ENCODE results near the gene B3GAT2. TPM values are rescaled to one million over a fixed set of nuclear protein-coding genes. Genes with fewer than 3 reads are reported as not detected.
A peak's percentile ranks its signal among the peaks of the same experiment; 100 is the strongest.

Gene B3GAT2
- total RNA-seq, 1 experiment from 2014 or later, result 0.05 TPM

DNA sequence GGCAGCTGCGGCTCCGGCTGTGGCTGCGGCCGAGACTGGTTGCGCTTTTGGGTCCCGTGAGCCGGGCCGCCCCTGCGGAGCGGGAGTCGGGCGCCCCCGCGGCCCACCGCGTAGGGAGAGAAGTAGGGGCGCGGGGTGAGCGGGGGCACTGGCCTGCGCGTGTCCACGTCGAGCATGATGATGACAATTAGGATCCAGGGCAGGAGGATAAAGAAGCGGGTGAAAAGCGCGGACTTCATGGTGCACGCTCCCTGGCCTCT lies 739 bp downstream of the B3GAT2 start:
- peak; percentile 21 for ATAC-seq
- intact Hi-C loops (cut with micrococcal nuclease; ENCODE audit: unreplicated experiment), result loop anchor here (5.0 kb wide), 1 partner anchor 734 kb away; no protein-coding TSS in a partner anchor
- BruUV-seq (replicated peaks), result no TSS peak

DNA sequence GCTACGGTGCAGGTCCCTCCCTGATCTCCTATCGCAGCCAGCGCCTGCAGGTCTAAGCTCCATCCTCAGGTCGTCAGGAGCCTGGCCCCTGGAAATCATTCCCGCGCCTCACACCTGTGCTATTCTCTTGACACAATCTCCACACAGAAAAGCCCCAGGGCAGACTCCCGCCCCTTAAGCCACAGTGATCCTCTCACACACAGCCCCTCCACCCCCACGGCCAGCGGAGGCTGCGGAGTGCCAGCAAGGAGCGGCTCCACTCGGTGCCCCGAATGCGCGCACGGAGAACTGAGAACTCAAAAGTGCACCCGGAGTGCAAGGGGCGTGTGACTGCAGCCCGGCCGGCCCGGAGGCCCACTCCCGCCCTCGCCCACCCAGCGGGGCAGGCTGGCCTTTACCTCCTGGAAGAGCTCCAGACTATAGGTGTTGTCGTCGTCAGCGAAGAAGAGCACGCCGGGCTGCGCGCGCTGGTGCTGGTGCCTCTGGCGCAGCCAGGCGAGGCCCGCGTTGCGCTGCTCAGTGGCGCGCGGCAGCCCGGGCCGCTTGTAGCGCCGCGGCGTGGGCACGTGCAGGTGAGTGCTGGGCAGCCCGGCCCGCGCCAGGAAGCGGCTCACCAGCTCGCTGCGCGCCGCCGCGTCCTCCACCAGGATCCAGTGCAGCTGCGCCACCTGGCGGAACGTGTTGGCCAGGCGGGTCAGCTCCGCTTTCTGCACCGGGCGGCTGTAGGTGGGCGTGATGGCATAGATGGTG lies 1.2 kb downstream of the B3GAT2 start:
- TF ChIP-seq, protein P1, sequence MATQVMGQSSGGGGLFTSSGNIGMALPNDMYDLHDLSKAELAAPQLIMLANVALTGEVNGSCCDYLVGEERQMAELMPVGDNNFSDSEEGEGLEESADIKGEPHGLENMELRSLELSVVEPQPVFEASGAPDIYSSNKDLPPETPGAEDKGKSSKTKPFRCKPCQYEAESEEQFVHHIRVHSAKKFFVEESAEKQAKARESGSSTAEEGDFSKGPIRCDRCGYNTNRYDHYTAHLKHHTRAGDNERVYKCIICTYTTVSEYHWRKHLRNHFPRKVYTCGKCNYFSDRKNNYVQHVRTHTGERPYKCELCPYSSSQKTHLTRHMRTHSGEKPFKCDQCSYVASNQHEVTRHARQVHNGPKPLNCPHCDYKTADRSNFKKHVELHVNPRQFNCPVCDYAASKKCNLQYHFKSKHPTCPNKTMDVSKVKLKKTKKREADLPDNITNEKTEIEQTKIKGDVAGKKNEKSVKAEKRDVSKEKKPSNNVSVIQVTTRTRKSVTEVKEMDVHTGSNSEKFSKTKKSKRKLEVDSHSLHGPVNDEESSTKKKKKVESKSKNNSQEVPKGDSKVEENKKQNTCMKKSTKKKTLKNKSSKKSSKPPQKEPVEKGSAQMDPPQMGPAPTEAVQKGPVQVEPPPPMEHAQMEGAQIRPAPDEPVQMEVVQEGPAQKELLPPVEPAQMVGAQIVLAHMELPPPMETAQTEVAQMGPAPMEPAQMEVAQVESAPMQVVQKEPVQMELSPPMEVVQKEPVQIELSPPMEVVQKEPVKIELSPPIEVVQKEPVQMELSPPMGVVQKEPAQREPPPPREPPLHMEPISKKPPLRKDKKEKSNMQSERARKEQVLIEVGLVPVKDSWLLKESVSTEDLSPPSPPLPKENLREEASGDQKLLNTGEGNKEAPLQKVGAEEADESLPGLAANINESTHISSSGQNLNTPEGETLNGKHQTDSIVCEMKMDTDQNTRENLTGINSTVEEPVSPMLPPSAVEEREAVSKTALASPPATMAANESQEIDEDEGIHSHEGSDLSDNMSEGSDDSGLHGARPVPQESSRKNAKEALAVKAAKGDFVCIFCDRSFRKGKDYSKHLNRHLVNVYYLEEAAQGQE (IDR thresholded peaks at IDR 0.05; ENCODE audit: insufficient read depth in 1 of 2, low read depth in 2 of 2, low read length in 1 of 2), result peak in 1 of 2 experiments; percentile 56; a peak in 1 of 4 replicates
- TF ChIP-seq, protein P2, sequence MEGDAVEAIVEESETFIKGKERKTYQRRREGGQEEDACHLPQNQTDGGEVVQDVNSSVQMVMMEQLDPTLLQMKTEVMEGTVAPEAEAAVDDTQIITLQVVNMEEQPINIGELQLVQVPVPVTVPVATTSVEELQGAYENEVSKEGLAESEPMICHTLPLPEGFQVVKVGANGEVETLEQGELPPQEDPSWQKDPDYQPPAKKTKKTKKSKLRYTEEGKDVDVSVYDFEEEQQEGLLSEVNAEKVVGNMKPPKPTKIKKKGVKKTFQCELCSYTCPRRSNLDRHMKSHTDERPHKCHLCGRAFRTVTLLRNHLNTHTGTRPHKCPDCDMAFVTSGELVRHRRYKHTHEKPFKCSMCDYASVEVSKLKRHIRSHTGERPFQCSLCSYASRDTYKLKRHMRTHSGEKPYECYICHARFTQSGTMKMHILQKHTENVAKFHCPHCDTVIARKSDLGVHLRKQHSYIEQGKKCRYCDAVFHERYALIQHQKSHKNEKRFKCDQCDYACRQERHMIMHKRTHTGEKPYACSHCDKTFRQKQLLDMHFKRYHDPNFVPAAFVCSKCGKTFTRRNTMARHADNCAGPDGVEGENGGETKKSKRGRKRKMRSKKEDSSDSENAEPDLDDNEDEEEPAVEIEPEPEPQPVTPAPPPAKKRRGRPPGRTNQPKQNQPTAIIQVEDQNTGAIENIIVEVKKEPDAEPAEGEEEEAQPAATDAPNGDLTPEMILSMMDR (IDR thresholded peaks at IDR 0.05), result peak; percentile 99
- no peak for TF ChIP-seq TCF7L2 (IDR thresholded peaks at IDR 0.05; ENCODE audit: low read depth, low read length)
- Histone ChIP-seq H3K4me1 (ENCODE audit: control insufficient read depth, insufficient read depth, low read length) (peaks cover 6% of the 10 kb centered on the region), H3K4me3 (ENCODE audit: low read depth in 2 of 2, low read length in 2 of 2) (peak overlapping the region; percentile 47 to 53), H3K36me3 (ENCODE audit: control insufficient read depth, insufficient read depth, low read length) (no peaks in the 10 kb centered on the region), H3K9me3 (ENCODE audit: control insufficient read depth, insufficient read depth, low read depth, low read length) (no peaks in the 10 kb centered on the region), H3K27me3 (ENCODE audit: control insufficient read depth, insufficient read depth, low read length) (peaks cover 58% of the 10 kb centered on the region), H3K27ac (ENCODE audit: low read length) (no peak overlapping the region)
- peak; percentile 2 for DNase-seq (ENCODE audit: low read depth, low spot score)
- in situ Hi-C loops (cut with HindIII; ENCODE audit: low pct_unique_long_range_greater_than_20kb, low sequenced_read_pairs) (no loop called here), intact Hi-C loops (cut with micrococcal nuclease; ENCODE audit: unreplicated experiment) (loop anchor here (1.0 to 5.0 kb wide), 2 partner anchors 249 to 733 kb away; no protein-coding TSS in a partner anchor)
- peak; percentile 96 for ATAC-seq
- ChIA-PET CTCF (interaction anchor here (0.5 to 2.8 kb wide), 8 partner anchors 72 to 735 kb away, joined by 3 to 13 read pairs (median 3); partner anchors contain the start of gene SDHAF4), POLR2A (interaction anchor here (0.6 kb wide), 1 partner anchor 283 kb away, joined by 3 read pairs; no protein-coding TSS in a partner anchor)
- no TSS peak for BruUV-seq (replicated peaks)

More for the DNA sequence above, 739 bp downstream of the B3GAT2 start:
- CTCF ChIA-PET, result interaction anchor here (0.9 to 2.8 kb wide), 6 partner anchors 72 to 735 kb away, joined by 3 to 13 read pairs (median 3); no protein-coding TSS in a partner anchor
- Histone ChIP-seq H3K4me1 (ENCODE audit: control insufficient read depth, insufficient read depth, low read length) (peaks cover 6% of the 10 kb centered on the region), H3K27me3 (ENCODE audit: control insufficient read depth, insufficient read depth, low read length) (peaks cover 56% of the 10 kb centered on the region), H3K36me3 (ENCODE audit: control insufficient read depth, insufficient read depth, low read length) (no peaks in the 10 kb centered on the region), H3K9me3 (ENCODE audit: control insufficient read depth, insufficient read depth, low read depth, low read length) (no peaks in the 10 kb centered on the region), H3K4me3 (ENCODE audit: low read depth in 2 of 2, low read length in 2 of 2) (peak overlapping the region; percentile 47 to 53), H3K27ac (ENCODE audit: low read length) (no peak overlapping the region)
- DNase-seq (ENCODE audit: low read depth, low spot score), result no peak
- POLR2A ChIA-PET, result no interaction called here
- in situ Hi-C loops (cut with HindIII; ENCODE audit: low pct_unique_long_range_greater_than_20kb, low sequenced_read_pairs), result no loop called here
- TF ChIP-seq POLR2AphosphoS5 (IDR thresholded peaks at IDR 0.05; ENCODE audit: low read depth, low read length), result no peak
- TF ChIP-seq TCF7L2 (IDR thresholded peaks at IDR 0.05; ENCODE audit: low read depth, low read length), result no peak
- TF ChIP-seq, protein P1 (IDR thresholded peaks at IDR 0.05; ENCODE audit: insufficient read depth in 1 of 2, low read depth in 2 of 2, low read length in 1 of 2), result no peak
- TF ChIP-seq, protein P2 (IDR thresholded peaks at IDR 0.05), result peak; percentile 72; the same call in 1 of the 2 replicates
